GM18868 (cell line): Measurements from ENCODE around the gene SUPT4H1.

Source experiments
- ATAC-seq: cut with Tn5 transposase; IDR thresholded peaks from one replicate; pipeline ENCODE4 v1.9.1; 2021; ENCODE audit warnings: mild to moderate bottlenecking, moderate library complexity; ENCODE audit not compliant: unreplicated experiment

The SUPT4H1 gene

GRCh38 chr17:58331815-58332777, 19.9 kb downstream of the SUPT4H1 start:
- no peak for ATAC-seq

- no peak for ATAC-seq
Measured at GRCh38 chr17:58330997-58331814, 20.8 kb downstream of the SUPT4H1 start.

- ATAC-seq = no peak
Measured at GRCh38 chr17:58330538-58330996, 21.4 kb downstream of the SUPT4H1 start.

- ATAC-seq = peak; percentile 4
Measured at GRCh38 chr17:58329810-58330537, 22.0 kb downstream of the SUPT4H1 start.

- peak; percentile 38 for ATAC-seq
Measured at GRCh38 chr17:58329035-58329809, 22.8 kb downstream of the SUPT4H1 start.

- peak; percentile 16 for ATAC-seq
Measured at GRCh38 chr17:58328195-58329034, 23.6 kb downstream of the SUPT4H1 start, which contains the start of gene TSPOAP1. TSS of gene TSPOAP1 (minus strand) at chr17:58328795. CDS start at chr17:58327920, 875 bp downstream.

- ATAC-seq = peak; percentile 14
Measured at GRCh38 chr17:58327363-58328194, 24.4 kb downstream of the SUPT4H1 start.

- ATAC-seq = no peak
Measured at GRCh38 chr17:58326609-58327362, 25.2 kb downstream of the SUPT4H1 start.

GRCh38 chr17:58325976-58326468, 26.0 kb downstream of the SUPT4H1 start:
- ATAC-seq = no peak

- no peak for ATAC-seq
Measured at GRCh38 chr17:58325289-58325726, 26.7 kb downstream of the SUPT4H1 start.

- ATAC-seq = no peak
Measured at GRCh38 chr17:58324409-58325288, 27.4 kb downstream of the SUPT4H1 start.

GRCh38 chr17:58324056-58324408, 28.0 kb downstream of the SUPT4H1 start:
- ATAC-seq = no peak

- ATAC-seq = no peak
Measured at GRCh38 chr17:58323366-58324055, 28.5 kb downstream of the SUPT4H1 start.

GRCh38 chr17:58322581-58323185, 29.3 kb downstream of the SUPT4H1 start:
- no peak for ATAC-seq
